ENCODE results near the gene HTATIP2.

DNA sequence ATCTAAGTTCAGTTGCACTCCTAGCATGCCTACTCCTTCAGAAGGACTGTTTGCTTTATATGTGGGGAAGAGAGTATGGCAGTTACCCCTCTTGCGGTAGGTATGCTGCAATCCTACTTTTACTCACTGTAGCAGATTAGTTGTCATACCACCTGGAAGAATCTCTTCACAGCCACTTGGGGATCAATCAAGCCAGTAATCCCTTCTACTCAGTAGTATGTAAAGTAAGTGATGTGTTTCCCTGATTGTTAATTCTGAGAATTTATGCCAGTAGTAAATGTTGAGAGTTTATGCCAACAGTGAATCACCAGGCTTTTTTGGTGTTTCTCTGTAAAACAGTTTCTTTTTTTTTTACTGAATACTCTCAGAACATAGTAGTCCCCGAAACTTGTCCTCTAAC, 58.4 kb downstream of the HTATIP2 start:
- TF ChIP-seq, protein P1, sequence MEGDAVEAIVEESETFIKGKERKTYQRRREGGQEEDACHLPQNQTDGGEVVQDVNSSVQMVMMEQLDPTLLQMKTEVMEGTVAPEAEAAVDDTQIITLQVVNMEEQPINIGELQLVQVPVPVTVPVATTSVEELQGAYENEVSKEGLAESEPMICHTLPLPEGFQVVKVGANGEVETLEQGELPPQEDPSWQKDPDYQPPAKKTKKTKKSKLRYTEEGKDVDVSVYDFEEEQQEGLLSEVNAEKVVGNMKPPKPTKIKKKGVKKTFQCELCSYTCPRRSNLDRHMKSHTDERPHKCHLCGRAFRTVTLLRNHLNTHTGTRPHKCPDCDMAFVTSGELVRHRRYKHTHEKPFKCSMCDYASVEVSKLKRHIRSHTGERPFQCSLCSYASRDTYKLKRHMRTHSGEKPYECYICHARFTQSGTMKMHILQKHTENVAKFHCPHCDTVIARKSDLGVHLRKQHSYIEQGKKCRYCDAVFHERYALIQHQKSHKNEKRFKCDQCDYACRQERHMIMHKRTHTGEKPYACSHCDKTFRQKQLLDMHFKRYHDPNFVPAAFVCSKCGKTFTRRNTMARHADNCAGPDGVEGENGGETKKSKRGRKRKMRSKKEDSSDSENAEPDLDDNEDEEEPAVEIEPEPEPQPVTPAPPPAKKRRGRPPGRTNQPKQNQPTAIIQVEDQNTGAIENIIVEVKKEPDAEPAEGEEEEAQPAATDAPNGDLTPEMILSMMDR (conservative IDR thresholded peaks at IDR 0.05; ENCODE audit: low read depth, low read length) = no peak
- no peak for TF ChIP-seq EZH2phosphoT487 (IDR thresholded peaks at IDR 0.05; ENCODE audit: borderline replicate concordance, low read length)
